IMR-90 (cell line): ENCODE results near the gene SPAG9. TPM values are rescaled to one million over a fixed set of nuclear protein-coding genes. Genes with fewer than 3 reads are reported as not detected.

Source experiments
- ATAC-seq: fragments of 200-7000 bp; cut with Tn5 transposase; 2 replicates; pipeline ENCODE4 v1.9.1; 2020; ENCODE audit warnings: low read depth, mild to moderate bottlenecking, moderate library complexity
- BruUV-seq: library from RNA; stranded (reverse); fragments of 400-500 nt; replicated peaks from 2 replicates; lab custom pipeline; 2021; lab: Mats Ljungman, UMichigan
- CTCF ChIA-PET: fragments of 300-600 bp; formaldehyde crosslinking; extraction: SDS; loops from one replicate; lab custom pipeline; 2021; ENCODE audit warnings: antibody characterized with exemption; lab: Yijun Ruan, JAX
- POLR2A ChIA-PET: fragments of 300-600 bp; sonication (Branson Sonifier 250); formaldehyde crosslinking; loops from one replicate; lab custom pipeline; 2022; ENCODE audit warnings: antibody characterized with exemption; ENCODE audit not compliant: unreplicated experiment; lab: Charles Lee
- DNase-seq: peaks from one replicate; pipeline ENCODE4 v3.0.0; 2013
- H2AFZ ChIP-seq: replicated peaks from 2 replicates; pipeline ENCODE3; 2013; ENCODE audit warnings: low read length, mild to moderate bottlenecking; ENCODE audit not compliant: poor library complexity
- H2AK5ac ChIP-seq: 2 replicates; pipeline ENCODE4 v1.6.1; 2013; ENCODE audit warnings: low read depth, low read length, inconsistent platforms
- H2AK9ac ChIP-seq: replicated peaks from 2 replicates; pipeline ENCODE3; 2013; ENCODE audit warnings: mild to moderate bottlenecking, low read depth, low read length, moderate library complexity; ENCODE audit not compliant: poor library complexity
- H2BK120ac ChIP-seq: 2 replicates; pipeline ENCODE4 v1.6.1; 2013; ENCODE audit warnings: low read depth, low read length, inconsistent platforms
- H2BK15ac ChIP-seq: 3 replicates; pipeline ENCODE4 v1.6.1; 2013; ENCODE audit warnings: low read depth, low read length, inconsistent platforms
- H2BK20ac ChIP-seq: 2 replicates; pipeline ENCODE4 v1.6.1; 2013; ENCODE audit warnings: low read depth, mild to moderate bottlenecking, inconsistent platforms, low read length, moderate library complexity
- H2BK5ac ChIP-seq: 2 replicates; pipeline ENCODE4 v1.6.1; 2013; ENCODE audit warnings: mild to moderate bottlenecking, low read depth, low read length, inconsistent platforms; ENCODE audit not compliant: poor library complexity, severe bottlenecking
- H3K14ac ChIP-seq: replicated peaks from 2 replicates; pipeline ENCODE4 v1.6.1; 2013; ENCODE audit warnings: low read depth, low read length, inconsistent platforms
- H3K18ac ChIP-seq: 2 replicates; pipeline ENCODE4 v1.6.1; 2013; ENCODE audit warnings: low read depth, low read length, control low read depth
- H3K23ac ChIP-seq: 2 replicates; pipeline ENCODE4 v1.6.1; 2013; ENCODE audit warnings: low read depth, low read length, inconsistent platforms
- H3K27ac ChIP-seq: 2 replicates; pipeline ENCODE4 v1.5.1; 2013; ENCODE audit warnings: mild to moderate bottlenecking, control low read depth, low read length; ENCODE audit not compliant: insufficient read depth
- H3K27me3 ChIP-seq: 2 replicates; pipeline ENCODE4 v1.6.1; 2013; ENCODE audit warnings: low read length; ENCODE audit not compliant: control insufficient read depth, insufficient read depth
- H3K36me3 ChIP-seq: 2 replicates; pipeline ENCODE4 v1.6.1; 2013; ENCODE audit warnings: low read length, mixed read lengths; ENCODE audit not compliant: control insufficient read depth, insufficient read depth
- H3K4ac ChIP-seq: 2 replicates; pipeline ENCODE4 v1.6.1; 2013; ENCODE audit warnings: low read depth, low read length, inconsistent platforms
- H3K4me1 ChIP-seq: 2 replicates; pipeline ENCODE4 v1.6.1; 2013; ENCODE audit warnings: low read length, mixed read lengths; ENCODE audit not compliant: control insufficient read depth, insufficient read depth
- H3K4me2 ChIP-seq: 2 replicates; pipeline ENCODE4 v1.6.1; 2013; ENCODE audit warnings: low read depth, mild to moderate bottlenecking, control low read depth, low read length, moderate library complexity
- H3K4me3 ChIP-seq: 2 replicates; pipeline ENCODE4 v1.5.1; 2013; ENCODE audit warnings: low read depth, mild to moderate bottlenecking, control low read depth, low read length, moderate library complexity; ENCODE audit not compliant: insufficient read depth
- H3K56ac ChIP-seq: 2 replicates; pipeline ENCODE4 v1.6.1; 2013; ENCODE audit warnings: low read length, inconsistent platforms; ENCODE audit not compliant: insufficient read depth; ENCODE audit errors: extremely low read depth
- H3K79me1 ChIP-seq, 2 experiments: 2 replicates each; pipeline ENCODE4 v1.6.1; 2013; ENCODE audit warnings: low read length in 2 of 2, inconsistent platforms in 1 of 2, low read depth in 1 of 2
- H3K9ac ChIP-seq: 2 replicates; pipeline ENCODE4 v1.6.1; 2013; ENCODE audit warnings: low read depth, low read length, control low read depth
- H3K9me1 ChIP-seq: 2 replicates; pipeline ENCODE4 v1.6.1; 2013; ENCODE audit warnings: low read length, inconsistent platforms; ENCODE audit not compliant: insufficient read depth
- H3K9me3 ChIP-seq: 2 replicates; pipeline ENCODE4 v1.6.1; 2013; ENCODE audit warnings: low read length; ENCODE audit not compliant: control insufficient read depth, insufficient read depth
- H4K20me1 ChIP-seq: 2 replicates; pipeline ENCODE4 v1.6.1; 2013; ENCODE audit warnings: low read length, inconsistent platforms; ENCODE audit not compliant: insufficient read depth
- H4K5ac ChIP-seq: 2 replicates; pipeline ENCODE4 v1.6.1; 2013; ENCODE audit warnings: mild to moderate bottlenecking, low read depth, low read length, control low read depth
- H4K8ac ChIP-seq, 2 experiments: 2 replicates each; pipeline ENCODE4 v1.6.1; 2013; ENCODE audit warnings: low read depth in 2 of 2, low read length in 2 of 2, control low read depth in 1 of 2, inconsistent platforms in 1 of 2
- H4K91ac ChIP-seq: 2 replicates; pipeline ENCODE4 v1.6.1; 2013; ENCODE audit warnings: low read depth, low read length, inconsistent platforms; ENCODE audit not compliant: insufficient read depth
- CEBPB ChIP-seq: IDR thresholded peaks from 2 replicates; pipeline ENCODE4 v1.6.1; 2012; ENCODE audit warnings: low read depth, low read length, improper control_type of control experiment
- ELK1 ChIP-seq: fragments of 150-350 bp; IDR thresholded peaks from 2 replicates; pipeline ENCODE4 v1.6.1; 2016; ENCODE audit warnings: low read depth, mild to moderate bottlenecking, low read length, moderate library complexity, borderline replicate concordance
- MAFK ChIP-seq: IDR thresholded peaks from 2 replicates; pipeline ENCODE4 v1.6.1; 2012; ENCODE audit warnings: low read depth, low read length, improper control_type of control experiment
- MAZ ChIP-seq: IDR thresholded peaks from 2 replicates; pipeline ENCODE4 v1.6.1; 2012; ENCODE audit warnings: low read depth, mild to moderate bottlenecking, low read length, improper control_type of control experiment, moderate library complexity, borderline replicate concordance
- NFE2L2 ChIP-seq: fragments of 150-350 bp; IDR thresholded peaks from 2 replicates; pipeline ENCODE4 v1.6.1; 2016; ENCODE audit warnings: low read depth, mild to moderate bottlenecking, low read length
- RAD21 ChIP-seq: IDR thresholded peaks from 2 replicates; pipeline ENCODE4 v1.6.1; 2012; ENCODE audit warnings: low read length, improper control_type of control experiment
- RCOR1 ChIP-seq: IDR thresholded peaks from 2 replicates; pipeline ENCODE4 v1.6.1; 2012; ENCODE audit warnings: mild to moderate bottlenecking, low read length, improper control_type of control experiment; ENCODE audit not compliant: insufficient replicate concordance
- SMC3 ChIP-seq: fragments of 150-350 bp; IDR thresholded peaks from 2 replicates; pipeline ENCODE4 v1.6.1; 2016; ENCODE audit warnings: low read depth, mild to moderate bottlenecking, antibody characterized with exemption, low read length, moderate library complexity
- WGBS, 2 experiments: methylation state at CpG; one replicate each; pipeline versions ENCODE4 v1.1.5 to v1.1.7; 2013; ENCODE audit warnings: missing lambda C conversion rate in 2 of 2; ENCODE audit not compliant: insufficient read length in 1 of 2; ENCODE audit errors: extremely low coverage in 2 of 2; 5-methylcytosine and 5-hydroxymethylcytosine counted together
- dilution Hi-C: fragments of 300-500 bp; cut with HindIII; formaldehyde crosslinking; loops from one replicate; pipeline ENCODE4 v1.14.3; 2018; ENCODE audit warnings: low sequenced_read_pairs; ENCODE audit not compliant: unreplicated experiment
- in situ Hi-C: fragments of 300-500 bp; cut with MboI; formaldehyde crosslinking; loops from 3 replicates; pipeline ENCODE4 v1.14.3; 2019; ENCODE audit warnings: low sequenced_read_pairs, inconsistent platforms, mixed read lengths
- intact Hi-C: fragments of 100-400 bp; cut with micrococcal nuclease; formaldehyde crosslinking; loops from 2 replicates; pipeline ENCODE4 v1.10.0; 2022
- polyA plus RNA-seq, 3 experiments: library from polyadenylated mRNA; depleted of rRNA; stranded (reverse); fragments of >200 nt; gene quantifications; 2 replicates each; pipeline ENCODE4 v1.2.3, GENCODE V29; 2012; ENCODE audit warnings: low replicate concordance in 1 of 3
- total RNA-seq: library from RNA; depleted of rRNA; stranded (reverse); fragments of >200 nt; gene quantifications from 2 replicates; pipeline ENCODE4 v1.2.3, GENCODE V29; 2012

SPAG9 gene
- total and polyA plus RNA-seq, 2 of the 4 experiments (the other 2 are of a cell fraction) = 26.7 to 75.5 TPM

- Histone ChIP-seq H3K79me1 (no peaks in the 10 kb centered on the region), H3K27ac (peak overlapping the region; percentile 65), H3K14ac (peak overlapping the region; percentile 88), H3K4me1 (peaks cover 7% of the 10 kb centered on the region), H3K56ac (peak overlapping the region; percentile 39; the same call in 1 of the 2 replicates), H2AK9ac (peak overlapping the region; percentile 84), H3K9ac (peak overlapping the region; percentile 64), H2BK5ac (peak overlapping the region; percentile 90), H2BK15ac (peak overlapping the region; percentile 51; the same call in 2 of the 3 replicates), H3K4me3 (peak overlapping the region; percentile 37), H4K91ac (peak overlapping the region; percentile 60), H2AK5ac (peak overlapping the region; percentile 47; the same call in 1 of the 2 replicates), H2BK20ac (0 out of 2 replicates have a peak overlapping the region, but pooled peaks have one; percentile 58), H4K20me1 (no peaks in the 10 kb centered on the region), H3K9me1 (peaks cover 12% of the 10 kb centered on the region; the same call in 1 of the 2 replicates), H3K18ac (peak overlapping the region; percentile 43), H3K23ac (peak overlapping the region; percentile 77), H2BK120ac (peak overlapping the region; percentile 78), H4K5ac (peak overlapping the region; percentile 58), H4K8ac (peak overlapping the region in 1 of 2 experiments; percentile 93; a peak in 3 of 4 replicates), H3K27me3 (no peaks in the 10 kb centered on the region), H3K4me2 (peak overlapping the region; percentile 64), H3K9me3 (no peaks in the 10 kb centered on the region), H3K4ac (peak overlapping the region; percentile 91), H3K36me3 (no peaks in the 10 kb centered on the region), H2AFZ (peak overlapping the region; percentile 93)
- peak; percentile 86 for DNase-seq
- dilution Hi-C loops = no loop called here
- POLR2A ChIA-PET = interaction anchor here (1.8 kb wide), 1 partner anchor 65 kb away, joined by 6 read pairs; the partner anchor contains the start of gene TOB1
- intact Hi-C loops = loop anchor here (2.0 kb wide), 1 partner anchor 65 kb away; the partner anchor contains the start of gene TOB1
- whole genome bisulfite sequencing, 2 experiments = no CpG with 5 or more reads among the region's 62 CpGs
- CTCF ChIA-PET = interaction anchor here (0.6 kb wide), 3 partner anchors 16 to 1992 kb away, joined by 3 to 5 read pairs (median 5); no protein-coding TSS in a partner anchor
- ATAC-seq = peak; percentile 90
- no TSS peak for BruUV-seq
- in situ Hi-C loops = no loop called here
- TF ChIP-seq SMC3 = peak; percentile 2; the same call in 1 of the 2 replicates
- peak; percentile 23 for TF ChIP-seq RAD21
- TF ChIP-seq NFE2L2 = no peak
- no peak for TF ChIP-seq ELK1
- peak; percentile 91 for TF ChIP-seq CEBPB
- peak; percentile 54; the same call in 1 of the 2 replicates for TF ChIP-seq MAZ
- TF ChIP-seq RCOR1 = no peak
- TF ChIP-seq MAFK = no peak
Measured at GRCh38 chr17:50931144-50931908, 189.3 kb downstream of the SPAG9 start.
